K562 (cell line): ENCODE results near the gene MAP3K7. TPM values are rescaled to one million over a fixed set of nuclear protein-coding genes. Genes with fewer than 3 reads are reported as not detected.

Experiments
- BCLAF1 ChIP-seq, 2 experiments: fragments of 450-650 bp in 1 of 2; IDR thresholded peaks; 2 replicates each; pipeline ENCODE4 v1.6.1; 2011 to 2017; ENCODE audit warnings: low read depth in 2 of 2, antibody characterized with exemption in 1 of 2, borderline replicate concordance in 1 of 2, low read length in 1 of 2, mild to moderate bottlenecking in 1 of 2, mixed read lengths in 1 of 2; ENCODE audit not compliant: control insufficient read depth in 1 of 2
- E2F3 ChIP-seq: fragments of 250-450 bp; sonication (Bioruptor Pico); IDR thresholded peaks from 2 replicates; pipeline ENCODE4 v1.4.0; 2020; ENCODE audit warnings: mild to moderate bottlenecking
- NFIC ChIP-seq: fragments of 450-650 bp; IDR thresholded peaks from 2 replicates; pipeline ENCODE4 v1.6.1; 2017; ENCODE audit warnings: mild to moderate bottlenecking, inconsistent platforms
- NRF1 ChIP-seq, 2 experiments: fragments of 450-650 bp; IDR thresholded peaks in 1 of 2; conservative IDR thresholded peaks in 1 of 2; 2 replicates each; pipeline ENCODE4 v1.6.1; 2014; ENCODE audit warnings: mild to moderate bottlenecking in 2 of 2
- POU5F1 ChIP-seq: fragments of 150-350 bp; IDR thresholded peaks from 2 replicates; pipeline ENCODE4 v1.6.1; 2014; ENCODE audit warnings: borderline replicate concordance, low read length, low read depth, mild to moderate bottlenecking; ENCODE audit not compliant: partially characterized antibody
- PTTG1 ChIP-seq: fragments of 450-650 bp; IDR thresholded peaks from 2 replicates; pipeline ENCODE4 v1.6.1; 2016; ENCODE audit warnings: low read depth, mild to moderate bottlenecking, missing genetic modification characterization, missing compliant biosample characterization
- TBP ChIP-seq: optimal IDR thresholded peaks from 2 replicates; pipeline ENCODE3; 2011; ENCODE audit warnings: low read depth, low read length, improper control_type of control experiment
- polyA plus RNA-seq, 8 experiments: library from polyadenylated mRNA; depleted of rRNA in 4 of 8; stranded (reverse) in 5 of 8; unstranded in 3 of 8; fragments of >200 nt; fragmentation: Nextera tagmentation in 2 of 8; fragmentation: Illumina TruSeq in 1 of 8; extraction: Ambion mirVana in 2 of 8; extraction: Trizol in 1 of 8; gene quantifications; 2 replicates each; pipeline versions ENCODE4 v1.2.1 to v1.2.3, GENCODE V29; 2011 to 2014; ENCODE audit warnings: inconsistent platforms in 1 of 8, missing spikeins in 1 of 8
- total RNA-seq, 7 experiments: library from RNA; depleted of rRNA in 6 of 7; stranded (reverse); fragments of >200 nt in 6 of 7; fragmentation: Illumina TruSeq in 2 of 7; extraction: Trizol in 2 of 7; gene quantifications; 2 replicates each; pipeline versions ENCODE4 v1.2.1 to v1.2.3, GENCODE V29; 2011 to 2021; ENCODE audit warnings: low replicate concordance in 1 of 7
- TF ChIP-seq, protein P1 (sequence below): fragments of 450-650 bp; IDR thresholded peaks from 2 replicates; pipeline ENCODE4 v1.6.1; 2016; ENCODE audit warnings: missing biosample characterization, missing genetic modification characterization

Gene MAP3K7
- total and polyA plus RNA-seq, 9 of the 15 experiments (the other 6 are each of a cell fraction or from before 2014, with no cell fraction given), result 13.4 to 60.9 (median 34.8) TPM

DNA sequence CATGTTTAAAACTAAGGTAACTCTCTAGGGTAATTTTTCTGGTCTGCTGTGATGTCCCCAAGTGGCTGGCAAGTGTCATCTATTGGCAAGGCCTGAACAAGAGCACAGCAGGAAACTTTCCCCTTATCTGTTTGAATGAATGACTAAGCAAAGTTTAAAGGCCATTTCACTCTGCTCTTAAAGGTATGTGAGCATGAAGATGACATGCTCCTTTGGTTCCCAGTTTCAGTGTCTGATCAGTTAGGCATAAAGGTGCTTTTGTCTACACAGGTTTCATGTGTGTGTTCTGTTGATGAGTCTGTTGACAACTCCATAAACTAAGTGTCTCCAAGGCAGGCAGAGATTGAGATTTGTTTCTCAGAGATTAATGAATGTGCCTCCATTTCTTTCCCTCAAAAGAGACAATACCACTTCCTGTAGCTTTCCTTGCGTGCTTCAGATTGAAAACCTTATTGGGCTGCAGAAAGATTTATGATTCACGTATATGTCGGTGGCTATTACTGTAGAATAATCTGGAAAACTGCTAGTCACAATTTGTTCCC is 83.9 kb downstream of the MAP3K7 start (continued):
- TF ChIP-seq BCLAF1 (IDR thresholded peaks at IDR 0.05; ENCODE audit: borderline replicate concordance in 1 of 2, control insufficient read depth in 1 of 2, low read depth in 2 of 2, low read length in 1 of 2) (no peak), NRF1 (conservative IDR thresholded peaks at IDR 0.05 in 1 of 2, IDR thresholded peaks at IDR 0.05 in 1 of 2) (0 out of 4 replicates have a peak, but pooled peaks of 1 of the 2 experiments have one; percentile 22), E2F3 (CRISPR knock-in tag) (no peak), TBP (no peak), NFIC (peak; percentile 61; the same call in 1 of the 2 replicates), PTTG1 (tag) (no peak), POU5F1 (no peak)
- TF ChIP-seq, protein P1, sequence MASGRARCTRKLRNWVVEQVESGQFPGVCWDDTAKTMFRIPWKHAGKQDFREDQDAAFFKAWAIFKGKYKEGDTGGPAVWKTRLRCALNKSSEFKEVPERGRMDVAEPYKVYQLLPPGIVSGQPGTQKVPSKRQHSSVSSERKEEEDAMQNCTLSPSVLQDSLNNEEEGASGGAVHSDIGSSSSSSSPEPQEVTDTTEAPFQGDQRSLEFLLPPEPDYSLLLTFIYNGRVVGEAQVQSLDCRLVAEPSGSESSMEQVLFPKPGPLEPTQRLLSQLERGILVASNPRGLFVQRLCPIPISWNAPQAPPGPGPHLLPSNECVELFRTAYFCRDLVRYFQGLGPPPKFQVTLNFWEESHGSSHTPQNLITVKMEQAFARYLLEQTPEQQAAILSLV (tag), result no peak
